Retinal pigment epithelial cell (primary cell): ENCODE results near the gene RIT2.
A peak's percentile ranks its signal among the peaks of the same experiment; 100 is the strongest.
"Not testable (repeated sequence)": the region's sequence is repeated elsewhere in the genome, so short reads cannot be mapped to it uniquely, and the experiment has no call there.

ENCODE experiments used
- DNase-seq: peaks from one replicate; pipeline ENCODE4 v3.0.0-alpha.2; 2010; ENCODE audit warnings: low read depth
- H3K4me3 ChIP-seq: 2 replicates; pipeline ENCODE4 v1.5.1; 2011; ENCODE audit warnings: mild to moderate bottlenecking, low read length, control low read depth, moderate library complexity
- CTCF ChIP-seq: conservative IDR thresholded peaks from 2 replicates; pipeline ENCODE4 v1.5.1; 2011; ENCODE audit warnings: low read depth, low read length, control low read depth, inconsistent platforms

The RIT2 gene

GRCh38 chr18:42814618-42815017 lies 300.9 kb downstream of the RIT2 start:
- DNase-seq, result no peak
- TF ChIP-seq CTCF, result no peak

DNA sequence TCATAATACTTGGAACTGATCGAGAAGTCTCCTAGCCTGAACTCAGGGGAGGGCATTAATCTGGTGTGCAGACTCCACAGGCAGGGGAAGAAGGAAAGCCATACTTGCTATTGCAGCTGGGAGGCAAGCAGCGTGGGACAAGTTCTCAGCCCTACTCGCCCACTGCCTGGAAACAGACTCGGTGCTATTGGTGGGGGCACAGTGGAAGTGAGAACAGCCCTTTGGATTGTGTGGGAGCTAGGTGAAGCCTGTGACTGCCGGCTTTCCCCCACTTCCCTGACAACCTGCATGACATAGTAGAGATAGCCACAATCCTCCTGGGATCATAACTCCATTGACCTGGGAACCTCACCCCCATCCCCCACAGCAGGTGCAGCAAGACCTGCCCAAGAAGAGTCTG lies 301.3 kb downstream of the RIT2 start:
- no peak for TF ChIP-seq CTCF
- no peak overlapping the region for H3K4me3 ChIP-seq
- no peak for DNase-seq

More at GRCh38 chr18:42814618-42815017, 300.9 kb downstream of the RIT2 start:
- H3K4me3 ChIP-seq, result no peak overlapping the region

GRCh38 chr18:42813570-42813969 lies 301.9 kb downstream of the RIT2 start:
- DNase-seq, result no peak
- no peak for TF ChIP-seq CTCF
- H3K4me3 ChIP-seq, result no peak overlapping the region

DNA sequence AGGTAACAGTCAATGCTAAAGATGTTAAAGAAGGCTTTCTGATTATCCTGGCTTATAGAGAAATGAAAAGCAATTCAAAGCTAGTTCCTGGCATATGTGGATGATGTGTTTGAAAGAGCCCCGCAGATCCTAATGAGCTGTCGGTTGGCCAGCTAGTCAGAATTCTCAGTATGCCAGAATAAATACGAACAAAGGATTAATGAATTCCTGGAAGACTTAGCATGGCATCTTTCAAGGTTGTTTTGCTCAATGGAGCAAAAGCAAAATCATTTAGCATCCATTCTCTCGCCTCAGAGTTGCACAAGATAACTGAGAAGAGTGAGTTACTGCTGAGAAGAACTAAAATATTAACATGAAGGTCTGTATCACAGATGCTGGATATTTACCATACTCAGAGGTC lies 307.6 kb downstream of the RIT2 start:
- TF ChIP-seq CTCF, result no peak
- H3K4me3 ChIP-seq, result no peak overlapping the region
- DNase-seq, result peak; percentile 89

- no peak overlapping the region for H3K4me3 ChIP-seq
- TF ChIP-seq CTCF, result no peak
- DNase-seq, result no peak
These were observed 313.8 kb downstream of the RIT2 start for GRCh38 chr18:42801706-42802105.

- H3K4me3 ChIP-seq, result no peak overlapping the region
- no peak for DNase-seq
- no peak for TF ChIP-seq CTCF
These were observed 316.8 kb downstream of the RIT2 start for GRCh38 chr18:42798606-42799170.

GRCh38 chr18:42795213-42795789 lies 320.2 kb downstream of the RIT2 start:
- not testable (repeated sequence) for H3K4me3 ChIP-seq, DNase-seq
